NCI-H2081 (cell line): ENCODE results near the gene KNL1.
"Not testable (repeated sequence)": the region's sequence is repeated elsewhere in the genome, so short reads cannot be mapped to it uniquely, and the experiment has no call there.

Source experiments
- DNase-seq, 2 experiments: peaks; one replicate each; lab custom pipeline; 2025; lab: John Stamatoyannopoulos, UW

KNL1 gene, protein sequence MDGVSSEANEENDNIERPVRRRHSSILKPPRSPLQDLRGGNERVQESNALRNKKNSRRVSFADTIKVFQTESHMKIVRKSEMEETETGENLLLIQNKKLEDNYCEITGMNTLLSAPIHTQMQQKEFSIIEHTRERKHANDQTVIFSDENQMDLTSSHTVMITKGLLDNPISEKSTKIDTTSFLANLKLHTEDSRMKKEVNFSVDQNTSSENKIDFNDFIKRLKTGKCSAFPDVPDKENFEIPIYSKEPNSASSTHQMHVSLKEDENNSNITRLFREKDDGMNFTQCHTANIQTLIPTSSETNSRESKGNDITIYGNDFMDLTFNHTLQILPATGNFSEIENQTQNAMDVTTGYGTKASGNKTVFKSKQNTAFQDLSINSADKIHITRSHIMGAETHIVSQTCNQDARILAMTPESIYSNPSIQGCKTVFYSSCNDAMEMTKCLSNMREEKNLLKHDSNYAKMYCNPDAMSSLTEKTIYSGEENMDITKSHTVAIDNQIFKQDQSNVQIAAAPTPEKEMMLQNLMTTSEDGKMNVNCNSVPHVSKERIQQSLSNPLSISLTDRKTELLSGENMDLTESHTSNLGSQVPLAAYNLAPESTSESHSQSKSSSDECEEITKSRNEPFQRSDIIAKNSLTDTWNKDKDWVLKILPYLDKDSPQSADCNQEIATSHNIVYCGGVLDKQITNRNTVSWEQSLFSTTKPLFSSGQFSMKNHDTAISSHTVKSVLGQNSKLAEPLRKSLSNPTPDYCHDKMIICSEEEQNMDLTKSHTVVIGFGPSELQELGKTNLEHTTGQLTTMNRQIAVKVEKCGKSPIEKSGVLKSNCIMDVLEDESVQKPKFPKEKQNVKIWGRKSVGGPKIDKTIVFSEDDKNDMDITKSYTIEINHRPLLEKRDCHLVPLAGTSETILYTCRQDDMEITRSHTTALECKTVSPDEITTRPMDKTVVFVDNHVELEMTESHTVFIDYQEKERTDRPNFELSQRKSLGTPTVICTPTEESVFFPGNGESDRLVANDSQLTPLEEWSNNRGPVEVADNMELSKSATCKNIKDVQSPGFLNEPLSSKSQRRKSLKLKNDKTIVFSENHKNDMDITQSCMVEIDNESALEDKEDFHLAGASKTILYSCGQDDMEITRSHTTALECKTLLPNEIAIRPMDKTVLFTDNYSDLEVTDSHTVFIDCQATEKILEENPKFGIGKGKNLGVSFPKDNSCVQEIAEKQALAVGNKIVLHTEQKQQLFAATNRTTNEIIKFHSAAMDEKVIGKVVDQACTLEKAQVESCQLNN (N-terminal part only)

DNA sequence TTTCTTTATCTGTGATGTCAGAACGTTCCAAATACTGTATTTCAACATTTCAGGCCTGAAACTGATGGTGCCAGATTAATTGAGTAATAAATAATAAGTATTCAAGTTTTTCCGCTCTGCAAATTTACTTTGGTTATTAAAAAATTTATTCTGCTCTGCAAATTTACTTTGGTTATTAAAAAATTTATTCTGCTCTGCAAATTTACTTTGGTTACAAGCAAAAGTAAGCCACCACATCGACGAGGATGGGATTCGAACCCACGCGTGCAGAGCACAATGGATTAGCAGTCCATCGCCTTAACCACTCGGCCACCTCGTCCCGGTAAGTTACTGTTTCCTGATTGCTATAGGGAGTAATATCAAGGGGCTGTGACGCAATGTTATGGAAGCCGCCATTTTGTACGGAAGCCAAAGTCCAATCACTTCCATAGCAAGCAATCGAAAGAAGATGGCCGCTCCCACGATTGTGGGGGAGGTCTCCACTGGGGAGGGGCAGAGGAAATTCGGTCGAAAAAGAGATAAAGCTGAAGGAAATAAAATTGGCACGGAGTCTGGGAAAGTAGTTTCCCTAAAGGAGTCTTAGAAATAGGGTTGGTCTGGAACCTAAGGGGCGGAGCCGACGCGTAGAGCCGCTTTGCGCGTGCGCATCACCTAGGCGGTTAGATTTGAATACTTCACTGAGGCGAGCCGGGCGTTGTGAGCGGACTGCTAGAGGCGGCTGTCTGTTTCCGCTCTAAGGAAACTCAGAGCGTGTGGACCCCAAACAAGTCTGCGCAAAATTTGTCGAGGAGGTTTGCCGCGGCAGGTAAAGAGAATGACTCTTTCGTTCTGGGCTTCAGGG, at the start of gene KNL1:
Gene KNL1, plus strand, starts transcription at position 662 of the 841 bp plus-strand sequence. CDS start 8,683 bp downstream, outside the sequence.
- peak; percentile 93 to 95 for DNase-seq

DNA sequence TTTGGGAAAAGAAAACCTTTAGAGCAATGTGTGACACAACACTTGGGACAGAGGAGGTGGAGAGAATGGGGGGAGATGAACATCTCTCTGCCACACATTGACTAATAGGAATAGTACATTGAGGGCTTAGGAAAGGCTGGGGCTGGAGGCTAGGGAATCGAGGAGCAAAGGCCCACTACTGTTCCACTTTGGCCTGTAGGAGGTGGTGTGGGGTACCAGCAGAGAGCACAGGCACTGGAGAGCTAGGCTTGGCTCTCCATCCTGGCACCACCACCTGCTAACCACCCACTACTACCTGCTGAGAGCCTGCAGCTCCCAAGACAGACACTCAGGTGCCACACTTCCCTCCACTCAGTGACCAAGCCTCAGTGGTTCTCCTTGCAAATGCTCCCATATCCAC, 48.6 kb upstream of the KNL1 start:
- no peak for DNase-seq

DNA sequence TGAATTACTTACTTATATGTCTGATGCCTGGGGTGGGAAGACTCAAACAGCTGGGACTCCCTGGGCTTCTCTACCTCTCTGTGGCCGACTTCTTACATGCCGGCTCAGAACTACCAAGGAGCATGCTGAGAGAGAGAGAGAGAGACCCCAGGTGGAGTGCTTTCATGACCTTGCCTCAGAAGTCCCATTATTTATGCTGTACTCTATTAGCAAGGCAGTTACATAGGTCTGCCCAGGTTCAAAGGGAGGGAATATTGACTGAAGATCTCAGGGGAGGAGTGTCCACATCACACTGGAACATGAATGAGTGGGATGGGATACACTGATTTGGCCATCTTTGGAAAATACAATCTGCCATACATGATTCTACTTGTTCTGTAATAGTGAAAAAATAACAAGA, 45.4 kb upstream of the KNL1 start:
- DNase-seq, result no peak

DNA sequence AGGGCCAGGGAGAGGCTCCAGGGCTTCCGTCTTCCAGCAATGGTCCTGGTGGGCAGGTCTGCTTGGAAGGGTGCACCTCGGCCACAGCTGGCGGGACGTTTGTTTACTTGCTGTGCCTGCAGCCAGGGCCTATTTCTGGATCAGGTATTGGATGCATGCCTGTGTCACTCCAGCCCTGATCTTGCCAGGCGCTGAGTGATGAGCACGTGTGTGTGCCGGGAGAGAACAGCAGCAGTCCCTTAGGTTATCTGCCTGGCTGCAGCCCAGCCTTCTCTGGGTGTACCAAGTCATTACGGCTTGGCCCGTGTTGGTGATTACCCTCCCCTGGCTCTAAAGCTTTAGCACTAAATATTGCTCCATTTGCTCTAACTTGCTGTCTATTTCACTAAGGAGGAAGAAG, 44.2 kb upstream of the KNL1 start:
- peak; percentile 45 to 64 for DNase-seq

DNA sequence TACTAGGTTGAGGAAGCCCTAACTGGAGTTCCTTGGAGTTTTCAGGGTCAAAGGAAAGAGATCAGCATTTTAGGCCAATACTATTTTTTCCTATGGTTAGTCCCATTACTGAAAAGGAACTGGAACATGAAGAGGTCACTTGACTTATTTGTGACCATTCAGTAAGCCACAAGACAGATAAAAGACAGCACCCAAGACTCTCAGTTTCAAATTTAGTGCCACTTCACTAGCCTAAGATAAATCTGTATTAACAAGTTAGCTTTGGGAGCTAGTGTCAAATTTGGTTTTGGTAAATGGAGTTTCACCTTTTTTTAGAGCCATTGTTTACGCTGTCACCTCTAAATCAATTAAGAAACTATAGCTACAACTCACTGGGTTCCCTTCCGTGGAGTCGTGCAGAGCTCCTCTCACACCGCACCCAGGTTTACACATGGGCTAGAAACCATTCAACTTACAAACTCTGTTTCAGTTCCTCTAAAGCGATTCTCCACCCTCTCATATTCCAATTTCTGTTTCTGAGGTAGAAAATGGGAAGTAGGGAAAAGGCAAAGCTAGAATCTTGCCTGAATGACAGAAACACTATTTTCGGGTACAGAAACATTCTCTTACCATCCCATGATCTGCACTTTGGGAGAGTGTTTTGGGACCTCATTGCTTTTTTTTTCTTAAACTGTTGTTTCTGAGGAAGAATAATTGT, 43.6 kb upstream of the KNL1 start:
- DNase-seq, result no peak

DNA sequence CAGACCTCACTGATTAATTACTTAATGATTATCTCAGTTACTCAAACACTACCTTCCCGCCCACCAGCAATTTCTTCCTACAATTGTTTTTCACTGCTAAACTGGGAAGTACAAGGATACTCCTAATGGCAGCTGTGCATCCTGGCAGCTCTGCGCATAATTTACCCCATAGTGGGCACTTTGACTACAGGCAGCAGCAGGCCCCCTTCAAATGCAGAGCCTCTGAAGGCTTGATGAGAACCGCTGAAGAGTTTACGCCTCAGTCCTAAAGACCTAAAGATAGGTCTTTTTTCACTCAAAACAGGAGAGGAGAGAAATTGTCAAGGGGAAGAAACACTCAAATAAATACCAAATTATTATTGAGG, 39.9 kb upstream of the KNL1 start:
- peak; percentile 54 to 87 for DNase-seq

DNA sequence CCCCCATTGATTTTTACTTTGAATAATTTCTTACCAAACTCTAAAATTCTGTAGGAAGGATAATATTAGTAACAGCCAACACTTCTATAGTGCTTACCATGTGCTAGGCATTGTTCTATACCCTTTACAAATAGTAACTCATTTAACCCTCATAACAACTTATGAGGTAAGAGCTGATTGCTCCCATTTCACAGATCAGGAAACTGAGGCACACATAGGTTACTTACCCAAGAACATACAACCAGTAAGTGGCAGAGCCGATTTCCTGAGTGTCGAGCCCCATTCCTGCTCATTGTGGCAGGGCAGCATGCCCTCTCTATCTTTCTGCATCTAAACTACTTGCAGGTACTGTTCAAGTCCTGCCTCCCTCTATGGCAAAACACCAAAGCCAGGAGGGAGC, 38.2 kb upstream of the KNL1 start:
- no peak for DNase-seq

DNA sequence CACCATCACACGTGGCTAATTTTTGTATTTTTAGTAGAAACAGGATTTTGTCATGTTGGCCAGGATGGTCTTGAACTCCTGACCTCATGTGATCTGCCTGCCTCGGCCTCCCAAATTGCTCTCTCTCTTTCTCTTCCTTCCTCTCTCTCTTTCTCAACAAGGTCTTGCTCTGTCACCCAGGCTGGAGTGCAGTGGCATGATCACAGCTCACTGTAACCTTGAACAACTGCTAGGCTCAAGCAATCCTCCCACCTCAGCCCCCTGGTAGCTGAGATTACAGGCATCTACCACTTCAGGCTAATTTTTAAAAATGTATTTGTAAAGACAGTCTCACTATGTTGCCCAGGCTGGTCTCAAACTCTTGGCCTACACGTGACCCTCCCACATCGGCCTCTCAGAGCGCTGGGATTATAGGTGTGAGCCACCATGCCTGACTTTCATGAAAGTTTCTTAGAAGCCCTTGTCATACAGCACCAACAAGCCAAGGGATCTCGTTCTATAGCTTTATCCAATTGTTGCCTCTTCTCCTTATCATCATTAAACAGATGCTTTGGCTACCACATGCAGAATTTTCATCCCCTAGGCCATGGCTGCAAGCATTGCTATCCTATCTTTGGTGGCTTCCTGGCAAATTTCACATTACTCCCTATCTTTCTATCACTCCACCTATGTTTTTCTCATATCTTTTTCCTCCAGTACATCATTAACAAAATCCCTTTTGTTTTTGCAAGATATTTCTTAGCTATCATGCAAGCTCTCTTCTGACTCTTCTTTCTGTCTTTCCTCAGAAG, 34.9 kb upstream of the KNL1 start:
- DNase-seq, result no peak

DNA sequence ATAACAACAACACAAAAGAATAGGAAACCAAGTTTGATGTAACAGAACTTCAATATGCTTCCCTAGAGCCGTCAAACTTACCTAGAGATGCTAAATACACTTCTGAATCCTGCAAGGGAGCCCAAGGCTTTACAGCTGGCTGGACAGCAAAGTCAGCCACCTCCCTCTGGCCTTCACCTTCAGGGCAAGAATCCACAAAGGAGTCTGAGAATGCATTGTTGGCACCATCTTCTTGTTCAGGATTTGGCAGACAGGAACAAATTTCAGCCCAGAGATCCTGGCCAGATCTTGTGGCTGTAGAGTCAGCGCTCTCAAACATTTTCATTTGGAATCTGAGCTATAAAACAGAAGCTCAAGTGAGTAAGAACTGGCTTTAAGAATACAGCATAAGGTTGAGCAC, 31.4 kb upstream of the KNL1 start:
- no peak for DNase-seq

DNA sequence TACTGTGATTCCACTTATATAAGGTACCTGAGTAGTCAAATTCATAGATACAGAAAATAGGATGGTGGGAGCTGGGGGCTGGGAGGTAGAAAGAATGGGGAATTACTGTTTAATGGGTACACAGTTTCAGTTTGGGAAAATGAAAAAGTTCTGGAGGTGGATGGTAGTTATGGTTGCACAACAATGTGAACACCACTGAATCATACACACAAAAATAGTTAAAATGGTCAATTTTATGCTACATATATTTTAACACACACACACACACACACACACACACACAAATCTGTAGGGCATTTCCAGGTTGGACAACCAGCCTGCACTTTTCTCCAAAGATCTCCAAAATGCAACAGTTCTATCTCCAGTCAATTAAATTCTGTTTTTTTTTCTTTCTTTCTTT, 30.6 kb upstream of the KNL1 start:
- no peak for DNase-seq

DNA sequence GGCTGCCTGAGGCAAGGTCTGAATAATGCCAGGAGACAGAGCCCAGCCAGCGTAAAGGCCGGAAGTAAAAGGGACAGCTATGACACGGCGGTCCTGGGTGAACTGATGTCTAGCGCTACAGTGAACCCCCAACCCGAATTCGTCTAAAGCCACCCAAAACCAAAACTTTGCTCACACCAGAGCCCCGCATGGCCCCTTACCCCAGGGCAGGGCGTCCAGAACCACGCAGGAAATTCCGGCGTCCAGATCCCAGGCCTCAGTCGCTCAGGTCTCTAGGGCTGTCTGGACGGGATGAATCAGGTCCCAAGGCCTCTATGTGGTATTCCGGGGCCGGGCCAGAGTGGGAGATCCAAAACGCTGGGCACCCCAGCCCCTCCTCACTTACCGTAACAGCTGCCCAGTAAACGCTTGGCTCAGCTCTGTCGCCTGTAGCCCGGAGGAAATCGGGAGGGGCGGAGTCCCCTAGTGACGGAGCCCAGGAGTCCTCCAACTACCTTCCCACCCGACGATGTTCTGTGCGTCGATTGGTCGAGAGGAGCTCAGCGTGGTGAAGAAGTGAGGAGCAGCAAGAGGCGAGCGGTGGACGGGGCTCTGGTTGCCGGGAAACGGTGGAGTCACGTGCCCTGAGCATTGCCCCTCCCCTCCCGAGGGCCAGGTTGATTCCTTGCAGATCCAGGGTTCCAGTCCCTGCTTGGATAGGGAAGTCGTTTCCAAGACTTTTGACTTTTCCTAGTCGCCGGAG, 29.3 kb upstream of the KNL1 start, which contains the start of gene CCDC32:
Gene CCDC32, minus strand, starts transcription at position 452 of the 742 bp plus-strand sequence. CDS start 2,027 bp downstream, outside the sequence.
- DNase-seq, result peak; percentile 99 to 100

DNA sequence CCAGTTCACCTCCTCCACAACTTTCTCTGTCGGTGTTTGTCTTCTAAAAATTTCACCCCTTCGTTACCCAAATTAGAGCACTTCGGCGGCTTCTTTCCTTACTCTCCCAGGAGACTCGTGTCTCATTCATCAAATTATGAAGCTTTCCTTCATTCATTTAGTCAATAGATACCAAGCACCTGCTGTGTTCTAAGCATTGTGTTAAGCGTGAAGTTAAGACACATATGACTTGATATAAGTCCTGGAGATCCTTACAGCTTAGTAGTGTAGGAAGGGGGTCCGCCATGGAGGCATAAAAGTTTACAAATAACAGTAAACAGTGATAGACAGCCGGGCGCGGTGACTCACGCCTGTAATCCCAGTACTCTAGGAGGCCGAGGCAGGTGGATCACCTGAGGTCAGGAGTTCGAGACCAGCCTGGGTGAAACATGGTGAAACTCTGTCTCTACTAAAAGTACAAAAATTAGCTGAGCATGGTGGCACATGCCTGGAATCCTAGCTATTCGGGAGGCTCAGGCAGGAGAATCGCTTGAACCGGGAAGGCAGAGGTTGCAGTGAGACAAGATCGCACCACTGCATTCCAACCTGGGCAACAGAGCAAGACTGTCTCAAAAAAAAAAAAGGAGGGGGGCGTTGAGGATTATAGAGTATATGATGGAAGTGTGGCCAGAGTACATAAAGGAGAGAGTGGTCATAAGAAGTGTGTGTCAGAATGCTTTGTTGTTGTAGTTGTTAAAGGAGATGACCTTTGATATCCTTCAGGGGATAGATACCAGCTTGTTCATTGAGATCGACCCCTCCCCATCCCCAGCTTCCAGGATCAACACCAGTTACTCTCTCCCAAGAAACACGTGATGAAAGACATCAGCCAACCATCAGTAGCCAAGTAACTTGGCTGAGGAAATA, 28.5 kb upstream of the KNL1 start:
- DNase-seq, result no peak

DNA sequence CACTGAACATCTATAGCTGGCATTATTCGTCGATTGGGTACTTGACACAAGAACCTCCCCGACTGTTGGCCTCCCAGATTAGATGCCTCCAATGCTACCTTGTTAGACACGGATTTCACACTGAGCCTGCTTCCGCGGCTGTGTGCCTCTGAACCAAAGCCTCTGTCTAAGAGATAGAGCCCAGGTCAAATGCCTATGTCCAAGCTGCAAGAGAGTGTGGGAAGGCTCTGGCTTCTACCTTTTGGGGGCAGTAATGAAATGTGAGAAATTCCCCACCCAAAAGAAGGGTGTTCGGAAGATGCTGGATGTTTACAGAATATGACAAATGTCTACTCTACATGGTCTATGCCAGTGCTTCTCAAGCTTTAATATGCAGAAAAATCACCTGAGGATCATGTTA, 26.9 kb upstream of the KNL1 start:
- DNase-seq, result no peak

DNA sequence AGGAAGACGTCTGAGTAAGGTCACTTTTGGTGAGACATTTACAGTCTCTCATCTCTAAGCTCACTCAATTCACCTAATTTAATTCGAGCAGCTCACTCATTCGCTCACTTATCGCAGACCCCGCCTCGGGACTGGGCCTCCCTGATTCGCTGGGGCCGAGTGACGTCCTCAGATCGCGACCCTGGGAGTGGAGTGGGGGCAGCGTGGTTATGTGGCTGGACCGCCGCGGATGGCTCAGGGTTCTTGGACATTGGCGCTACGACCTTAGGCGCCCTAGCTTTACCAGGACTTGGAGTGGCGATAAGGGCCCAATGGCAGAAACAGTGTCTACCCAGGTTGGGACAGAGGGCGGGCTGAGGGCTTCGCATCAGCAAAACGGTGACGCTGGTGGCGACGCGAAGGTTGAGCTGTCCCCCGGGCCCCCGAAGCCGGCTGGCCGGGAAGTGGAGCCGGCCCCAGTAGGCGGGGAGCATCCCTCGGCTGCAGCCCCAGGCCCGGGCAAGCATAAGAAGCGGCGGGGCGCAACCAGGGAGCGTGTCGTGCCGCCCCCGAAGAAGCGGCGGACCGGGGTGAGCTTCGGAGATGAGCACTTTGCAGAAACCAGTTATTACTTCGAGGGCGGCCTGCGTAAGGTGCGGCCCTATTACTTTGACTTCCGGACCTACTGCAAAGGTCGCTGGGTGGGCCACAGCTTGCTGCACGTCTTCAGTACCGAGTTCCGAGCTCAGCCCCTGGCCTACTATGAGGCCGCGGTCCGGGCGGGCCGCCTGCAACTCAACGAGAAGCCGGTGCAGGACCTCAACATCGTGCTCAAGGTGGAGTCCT, 24.7 kb upstream of the KNL1 start, which contains the start of gene RPUSD2:
Gene RPUSD2, plus strand, starts transcription at position 171 of the 825 bp plus-strand sequence. Its CDS starts 39 bp downstream, at position 210.
- peak; percentile 89 to 93 for DNase-seq

DNA sequence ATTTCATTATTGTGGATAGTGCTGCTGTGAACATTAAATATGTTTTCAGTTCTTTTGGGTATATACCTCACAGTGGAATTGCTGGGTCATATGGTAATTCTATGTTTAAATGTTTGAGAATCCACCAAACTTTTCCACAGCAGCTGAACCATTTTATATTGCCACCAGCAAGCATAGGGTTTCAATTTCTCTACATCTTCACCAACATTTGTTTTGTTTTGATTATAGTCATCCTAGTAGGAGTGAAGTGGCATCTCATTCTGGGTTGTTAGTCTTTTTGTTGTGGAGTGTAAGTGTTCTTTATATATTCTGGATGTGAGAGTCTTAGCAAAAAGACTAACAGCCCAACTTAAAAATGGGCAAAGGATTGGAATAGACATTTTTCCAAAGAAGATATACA, 18.9 kb upstream of the KNL1 start:
- DNase-seq, result no peak

DNA sequence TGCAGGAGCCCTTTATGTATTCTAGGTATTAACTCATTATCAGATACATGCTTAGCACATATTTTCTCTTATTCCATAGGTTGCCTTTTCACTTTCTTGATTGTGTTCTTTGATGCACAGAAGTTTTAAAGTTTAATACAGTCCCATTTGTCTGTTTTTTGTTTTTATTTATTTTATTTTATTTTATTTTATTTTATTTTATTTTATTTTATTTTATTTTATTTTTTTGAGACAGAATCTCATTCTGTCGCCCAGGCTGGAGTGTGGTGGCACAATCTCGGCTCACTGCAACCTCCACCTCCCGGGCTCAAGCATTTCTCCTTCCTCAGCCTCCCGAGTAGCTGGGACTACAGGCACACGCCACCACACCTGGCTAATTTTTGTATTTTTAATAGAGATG, 17.1 kb upstream of the KNL1 start:
- not testable (repeated sequence) for DNase-seq

DNA sequence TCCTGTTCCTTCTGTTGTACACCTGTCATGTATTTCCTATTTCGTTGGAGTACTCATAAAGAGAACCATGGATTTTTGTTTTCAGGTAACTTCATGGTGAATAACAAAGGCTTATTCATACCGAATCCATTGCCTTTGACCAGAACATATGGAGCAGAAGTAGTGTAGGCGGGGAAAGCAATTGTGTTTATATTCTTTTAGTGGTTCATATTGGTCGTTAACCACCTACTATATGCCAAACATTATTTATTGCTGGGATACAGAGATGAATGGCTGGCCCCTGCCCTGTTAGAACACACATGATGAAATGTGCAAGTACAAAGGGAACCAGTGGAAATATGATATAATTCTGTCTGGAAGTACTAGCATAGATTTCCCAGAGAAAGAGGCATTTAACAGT, 15.2 kb upstream of the KNL1 start:
- no peak for DNase-seq
